GM21367 (cell line): Measurements from ENCODE around the gene ST7.
"Not testable (repeated sequence)": the region's sequence is repeated elsewhere in the genome, so short reads cannot be mapped to it uniquely, and the experiment has no call there.

ENCODE experiments used
- ATAC-seq: cut with Tn5 transposase; IDR thresholded peaks from one replicate; pipeline ENCODE4 v1.9.1; 2021; ENCODE audit not compliant: unreplicated experiment

Gene ST7

GRCh38 chr7:116949941-116950801 is 3.1 kb upstream of the ST7 start:
- ATAC-seq, result no peak

GRCh38 chr7:116950889-116951351 is 2.4 kb upstream of the ST7 start:
- no peak for ATAC-seq

- ATAC-seq, result no peak
These were observed 1.7 kb upstream of the ST7 start for GRCh38 chr7:116951366-116952292.

GRCh38 chr7:116952635-116953371 is 498 bp upstream of the ST7 start:
- peak; percentile 7 for ATAC-seq

- peak; percentile 9 for ATAC-seq
These were observed 871 bp downstream of the ST7 start for GRCh38 chr7:116953906-116954838.

- no peak for ATAC-seq
These were observed 2.0 kb downstream of the ST7 start for GRCh38 chr7:116955340-116955739.

- peak; percentile 72 for ATAC-seq
These were observed 2.6 kb downstream of the ST7 start for GRCh38 chr7:116955801-116956476.

GRCh38 chr7:116956477-116956804 is 3.1 kb downstream of the ST7 start:
- ATAC-seq, result no peak

GRCh38 chr7:116957874-116958273 is 4.6 kb downstream of the ST7 start:
- ATAC-seq, result peak; percentile 34

GRCh38 chr7:116961966-116962673 is 8.8 kb downstream of the ST7 start:
- ATAC-seq, result not testable (repeated sequence)

- no peak for ATAC-seq
These were observed 9.9 kb downstream of the ST7 start for GRCh38 chr7:116963234-116963633.

GRCh38 chr7:116966601-116967000 is 13.3 kb downstream of the ST7 start:
- ATAC-seq, result no peak

- ATAC-seq, result no peak
These were observed 14.1 kb downstream of the ST7 start for GRCh38 chr7:116967254-116967922.

- no peak for ATAC-seq
These were observed 14.7 kb downstream of the ST7 start for GRCh38 chr7:116967983-116968382.

- ATAC-seq, result no peak
These were observed 15.3 kb downstream of the ST7 start for GRCh38 chr7:116968631-116969030.

GRCh38 chr7:116969371-116969902 is 16.1 kb downstream of the ST7 start:
- ATAC-seq, result no peak

- ATAC-seq, result peak; percentile 40
These were observed 17.1 kb downstream of the ST7 start for GRCh38 chr7:116970238-116970910.
